PFSK-1 (cell line): ENCODE results near the gene POLR1E.

ENCODE experiments used
- FOXP2 ChIP-seq: optimal IDR thresholded peaks from 2 replicates; pipeline ENCODE3; 2011; ENCODE audit warnings: borderline replicate concordance, control low read depth, inconsistent platforms; ENCODE audit not compliant: insufficient read depth; ENCODE audit errors: extremely low read length, extremely low read depth
- POLR2AphosphoS5 ChIP-seq: IDR thresholded peaks from 2 replicates; pipeline ENCODE4 v1.6.1; 2012; ENCODE audit warnings: low read depth, mild to moderate bottlenecking, control low read depth, low read length, moderate library complexity
- SIN3A ChIP-seq: IDR thresholded peaks from 2 replicates; pipeline ENCODE4 v1.6.1; 2012; ENCODE audit warnings: mild to moderate bottlenecking, low read length, moderate library complexity, borderline replicate concordance; ENCODE audit not compliant: insufficient read depth
- TAF1 ChIP-seq: IDR thresholded peaks from 2 replicates; pipeline ENCODE4 v1.6.1; 2012; ENCODE audit warnings: low read length, control low read depth, borderline replicate concordance; ENCODE audit not compliant: insufficient read depth
- TF ChIP-seq, protein P1 (sequence below), 2 experiments: IDR thresholded peaks; 2 replicates each; pipeline versions ENCODE4 v1.6.1 to v1.8.0; 2011 to 2012; ENCODE audit warnings: low read depth in 2 of 2, low read length in 2 of 2, control low read depth in 1 of 2, inconsistent platforms in 1 of 2, mild to moderate bottlenecking in 1 of 2, moderate library complexity in 1 of 2; ENCODE audit not compliant: insufficient read depth in 1 of 2

Gene POLR1E

DNA sequence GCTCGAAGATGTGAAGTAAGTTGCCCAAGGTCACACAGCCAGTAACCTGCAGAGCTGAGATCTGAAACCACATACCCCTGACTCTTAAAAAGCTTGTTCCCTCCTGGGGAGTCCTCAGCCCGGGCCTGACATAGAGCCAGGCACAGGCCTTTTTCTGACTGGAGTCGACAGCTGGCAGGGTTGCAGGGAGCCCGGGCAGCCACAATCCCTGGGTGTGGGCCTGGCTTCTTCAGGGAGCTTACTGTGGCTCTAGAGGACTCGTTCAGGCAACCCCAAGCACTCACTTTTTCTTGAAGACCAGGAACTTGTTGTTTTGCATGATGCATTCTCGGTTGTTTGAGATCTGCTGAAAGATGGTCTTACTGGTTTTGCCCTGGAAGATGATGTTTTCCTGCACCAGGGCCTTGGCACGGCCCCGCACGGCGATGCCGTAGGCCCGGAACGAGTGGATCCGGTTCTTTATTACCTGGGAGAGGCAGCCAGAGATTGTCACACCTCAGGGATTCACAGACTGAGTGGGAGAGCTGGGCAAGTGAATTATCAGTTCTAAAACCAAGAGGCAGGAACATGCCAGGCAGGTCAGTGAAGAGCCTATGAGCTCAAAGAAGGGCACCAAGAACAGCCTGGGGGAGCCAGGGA lies 30.0 kb downstream of the POLR1E start:
- no peak for TF ChIP-seq SIN3A
- TF ChIP-seq, protein P1, sequence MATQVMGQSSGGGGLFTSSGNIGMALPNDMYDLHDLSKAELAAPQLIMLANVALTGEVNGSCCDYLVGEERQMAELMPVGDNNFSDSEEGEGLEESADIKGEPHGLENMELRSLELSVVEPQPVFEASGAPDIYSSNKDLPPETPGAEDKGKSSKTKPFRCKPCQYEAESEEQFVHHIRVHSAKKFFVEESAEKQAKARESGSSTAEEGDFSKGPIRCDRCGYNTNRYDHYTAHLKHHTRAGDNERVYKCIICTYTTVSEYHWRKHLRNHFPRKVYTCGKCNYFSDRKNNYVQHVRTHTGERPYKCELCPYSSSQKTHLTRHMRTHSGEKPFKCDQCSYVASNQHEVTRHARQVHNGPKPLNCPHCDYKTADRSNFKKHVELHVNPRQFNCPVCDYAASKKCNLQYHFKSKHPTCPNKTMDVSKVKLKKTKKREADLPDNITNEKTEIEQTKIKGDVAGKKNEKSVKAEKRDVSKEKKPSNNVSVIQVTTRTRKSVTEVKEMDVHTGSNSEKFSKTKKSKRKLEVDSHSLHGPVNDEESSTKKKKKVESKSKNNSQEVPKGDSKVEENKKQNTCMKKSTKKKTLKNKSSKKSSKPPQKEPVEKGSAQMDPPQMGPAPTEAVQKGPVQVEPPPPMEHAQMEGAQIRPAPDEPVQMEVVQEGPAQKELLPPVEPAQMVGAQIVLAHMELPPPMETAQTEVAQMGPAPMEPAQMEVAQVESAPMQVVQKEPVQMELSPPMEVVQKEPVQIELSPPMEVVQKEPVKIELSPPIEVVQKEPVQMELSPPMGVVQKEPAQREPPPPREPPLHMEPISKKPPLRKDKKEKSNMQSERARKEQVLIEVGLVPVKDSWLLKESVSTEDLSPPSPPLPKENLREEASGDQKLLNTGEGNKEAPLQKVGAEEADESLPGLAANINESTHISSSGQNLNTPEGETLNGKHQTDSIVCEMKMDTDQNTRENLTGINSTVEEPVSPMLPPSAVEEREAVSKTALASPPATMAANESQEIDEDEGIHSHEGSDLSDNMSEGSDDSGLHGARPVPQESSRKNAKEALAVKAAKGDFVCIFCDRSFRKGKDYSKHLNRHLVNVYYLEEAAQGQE (IDR thresholded peaks at IDR 0.05; ENCODE audit: insufficient read depth in 1 of 2, low read depth in 2 of 2, low read length in 2 of 2) = no peak
- TF ChIP-seq FOXP2 = no peak
- TF ChIP-seq POLR2AphosphoS5 = no peak
- no peak for TF ChIP-seq TAF1

DNA sequence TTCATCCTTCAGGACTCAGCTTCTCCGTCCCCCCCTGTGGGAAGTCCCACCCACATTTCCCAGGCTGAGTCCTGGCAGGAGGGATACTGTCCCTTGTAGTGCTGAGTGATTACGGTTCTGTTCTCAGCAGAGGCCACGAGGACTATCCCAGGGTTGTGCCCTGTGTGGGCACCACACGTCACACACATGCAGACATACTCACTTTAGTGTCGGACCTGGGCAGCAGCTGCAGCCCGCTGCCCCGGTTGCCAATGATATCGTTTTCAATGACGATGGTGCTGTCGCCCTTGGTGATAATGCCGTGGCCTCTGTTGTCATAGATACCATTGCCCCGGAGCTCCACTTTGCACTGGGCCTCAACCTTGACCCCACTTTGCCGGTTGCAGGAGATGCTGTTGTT lies 32.2 kb downstream of the POLR1E start:
- TF ChIP-seq TAF1 = no peak
- no peak for TF ChIP-seq POLR2AphosphoS5
- TF ChIP-seq SIN3A = no peak
- TF ChIP-seq, protein P1 (IDR thresholded peaks at IDR 0.05; ENCODE audit: insufficient read depth in 1 of 2, low read depth in 2 of 2, low read length in 2 of 2) = no peak
- no peak for TF ChIP-seq FOXP2

DNA sequence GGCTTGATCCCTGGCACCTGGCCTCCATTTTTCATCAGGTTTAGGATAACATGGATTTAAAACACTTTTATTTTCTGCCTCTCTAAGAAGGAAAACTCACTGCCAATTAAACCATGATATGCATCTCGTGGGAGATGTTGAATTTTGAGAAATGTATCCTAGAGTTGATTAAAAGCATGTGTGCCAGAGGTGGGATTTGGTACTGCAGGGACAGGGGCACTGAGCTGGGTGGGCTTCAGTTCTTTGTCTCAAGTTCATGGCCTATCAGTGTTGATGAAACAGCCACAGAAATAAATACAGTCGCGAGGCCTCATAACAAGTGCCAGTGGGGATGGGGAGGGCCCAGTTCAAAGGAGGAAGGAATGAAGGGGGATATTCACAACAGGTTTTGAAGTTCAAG lies 34.9 kb downstream of the POLR1E start:
- TF ChIP-seq FOXP2 (no peak), SIN3A (no peak), TAF1 (no peak), POLR2AphosphoS5 (no peak)
- TF ChIP-seq, protein P1 (IDR thresholded peaks at IDR 0.05; ENCODE audit: insufficient read depth in 1 of 2, low read depth in 2 of 2, low read length in 2 of 2) = no peak

DNA sequence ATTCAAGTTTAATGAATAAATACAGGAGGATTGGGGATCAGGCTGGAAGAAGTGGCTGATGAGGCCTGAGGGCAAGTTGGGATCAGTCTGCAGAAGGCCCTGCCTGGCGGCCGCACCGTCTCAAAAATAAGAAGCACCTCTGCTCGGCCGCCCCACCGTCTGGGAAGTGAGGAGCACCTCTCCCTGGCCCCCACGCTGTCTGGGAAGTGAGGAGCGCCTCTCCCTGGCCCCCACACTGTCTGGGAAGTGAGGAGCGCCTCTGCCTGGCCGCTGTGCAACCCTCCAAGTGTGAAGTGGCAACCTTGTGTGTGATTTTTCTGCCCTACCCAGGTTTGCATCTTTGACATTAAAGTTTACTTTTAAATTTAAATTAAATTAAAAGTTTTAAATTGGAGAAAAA lies 35.4 kb downstream of the POLR1E start:
- TF ChIP-seq FOXP2 (no peak), POLR2AphosphoS5 (no peak), TAF1 (no peak), SIN3A (no peak)
- TF ChIP-seq, protein P1 (IDR thresholded peaks at IDR 0.05; ENCODE audit: insufficient read depth in 1 of 2, low read depth in 2 of 2, low read length in 2 of 2) = no peak

DNA sequence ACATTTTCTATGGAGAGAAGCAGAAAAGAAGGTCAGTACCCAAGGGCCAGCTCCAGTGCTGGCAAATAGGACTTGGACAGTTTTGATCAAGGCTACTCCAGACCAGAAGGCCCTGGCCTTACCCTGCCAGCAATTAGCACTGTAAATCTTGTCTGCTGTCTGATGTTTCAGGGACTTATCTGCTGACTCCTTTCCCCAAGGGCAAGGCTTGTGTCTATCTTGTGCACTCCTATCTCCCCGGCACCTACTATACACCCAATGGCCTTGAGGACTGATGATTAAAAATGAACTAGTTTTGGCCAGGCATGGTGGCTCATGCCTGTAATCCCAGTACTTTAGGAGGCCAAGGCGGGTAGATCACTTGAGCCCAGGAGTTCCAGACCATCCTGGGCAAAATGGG lies 37.2 kb downstream of the POLR1E start:
- TF ChIP-seq, protein P1 (IDR thresholded peaks at IDR 0.05; ENCODE audit: insufficient read depth in 1 of 2, low read depth in 2 of 2, low read length in 2 of 2) = no peak
- TF ChIP-seq FOXP2 (no peak), POLR2AphosphoS5 (no peak), TAF1 (no peak), SIN3A (no peak)
